ENCODE results near the gene LDB1. TPM values are rescaled to one million over a fixed set of nuclear protein-coding genes. Genes with fewer than 3 reads are reported as not detected.

LDB1 gene
- total and polyA plus RNA-seq, 11 donors: 29.5 to 63.2 (median 45.7) TPM

- no peaks in the 10 kb centered on the region for H3K9me3 ChIP-seq
- no peaks in the 10 kb centered on the region for H3K27me3 ChIP-seq
- H3K4me3 ChIP-seq: no peak overlapping the region
- H3K4me1 ChIP-seq: peaks cover 0 to 17% (median 4%) of the 10 kb centered on the region in 12 donors
- intact Hi-C loops (cut with DNase I): no loop called here
- no peaks in the 10 kb centered on the region for H3K36me3 ChIP-seq
- DNase-seq (no peak), ATAC-seq (no peak)
- no peak for TF ChIP-seq POLR2A (IDR thresholded peaks at IDR 0.05)
- no peak for TF ChIP-seq CTCF (IDR thresholded peaks at IDR 0.05)
- no peak overlapping the region for H3K27ac ChIP-seq
Observed at GRCh38 chr10:102059987-102060386, 60.2 kb downstream of the LDB1 start.

Other genes starting within 250 kb of the LDB1 start
- 10 to 100 TPM; 28.5 to 84.2 (median 45.4) TPM for gene ARMH3, start 64.2 kb downstream of the LDB1 start, total RNA-seq
- 10 to 100 TPM; 33.4 to 43.9 TPM for gene ARMH3, start 64.2 kb downstream of the LDB1 start, polyA plus RNA-seq
- 10 to 100 TPM in 6 of 9 donors, 1 to 10 TPM in 3; 7.8 to 23.1 (median 12.4) TPM for gene HPS6, start 55.0 kb downstream of the LDB1 start, total RNA-seq
- 10 to 100 TPM in 1 of 2 donors, 1 to 10 TPM in 1; 7.6 to 12.9 TPM for gene HPS6, start 55.0 kb downstream of the LDB1 start, polyA plus RNA-seq
- gene PPRC1, start 12.7 kb upstream of the LDB1 start, total RNA-seq: 10 to 100 TPM in 8 of 9 donors, 1 to 10 TPM in 1; 10.0 to 21.5 (median 14.9) TPM
- 10 to 100 TPM; 10.7 to 17.9 TPM for gene PPRC1, start 12.7 kb upstream of the LDB1 start, polyA plus RNA-seq
- 10 to 100 TPM; 24.0 to 67.5 (median 29.0) TPM for gene NOLC1, start 32.0 kb upstream of the LDB1 start, total RNA-seq
- 10 to 100 TPM; 10.1 to 37.5 TPM for gene NOLC1, start 32.0 kb upstream of the LDB1 start, polyA plus RNA-seq
- under 1 TPM in 2 of 9 donors, not detected in 7; 0.20 to 0.25 TPM for gene ELOVL3, start 105.9 kb upstream of the LDB1 start, total RNA-seq
- gene ELOVL3, start 105.9 kb upstream of the LDB1 start, polyA plus RNA-seq: under 1 TPM in 1 of 2 donors, not detected in 1; 0.17 TPM
- 1 to 10 TPM in 6 of 9 donors, under 1 TPM in 3; 0.18 to 3.3 (median 1.3) TPM for gene PITX3, start 121.1 kb upstream of the LDB1 start, total RNA-seq
- 1 to 10 TPM; 1.2 to 9.5 TPM for gene PITX3, start 121.1 kb upstream of the LDB1 start, polyA plus RNA-seq
- 10 to 100 TPM; 39.9 to 70.0 (median 48.3) TPM for gene GBF1, start 125.2 kb upstream of the LDB1 start, total RNA-seq
- 10 to 100 TPM; 15.5 to 46.3 TPM for gene GBF1, start 125.2 kb upstream of the LDB1 start, polyA plus RNA-seq

Measured in heart left ventricle (tissue), 16 donors.